H9 (cell line): ENCODE results near the gene PAX1. TPM values are rescaled to one million over a fixed set of nuclear protein-coding genes. Genes with fewer than 3 reads are reported as not detected.

Experiments used
- DNase-seq: peaks from one replicate; pipeline ENCODE4 v3.0.0-alpha.2; 2017
- H2AFZ ChIP-seq: one replicate; pipeline ENCODE4 v1.6.1; 2013; ENCODE audit warnings: mild to moderate bottlenecking, low read length, control low read depth, moderate library complexity
- H2AK5ac ChIP-seq: 2 replicates; pipeline ENCODE4 v1.6.1; 2013; ENCODE audit warnings: low read length, control low read depth, mixed read lengths; ENCODE audit not compliant: insufficient read length
- H2BK120ac ChIP-seq: one replicate; pipeline ENCODE4 v1.6.1; 2013; ENCODE audit warnings: low read depth, mild to moderate bottlenecking, low read length, control low read depth, inconsistent platforms; ENCODE audit not compliant: poor library complexity, severe bottlenecking
- H2BK12ac ChIP-seq: 2 replicates; pipeline ENCODE4 v1.6.1; 2013; ENCODE audit warnings: low read length, control low read depth, mixed read lengths, low read depth; ENCODE audit not compliant: insufficient read length
- H2BK15ac ChIP-seq: 2 replicates; pipeline ENCODE4 v1.6.1; 2013; ENCODE audit warnings: low read depth, low read length, control low read depth
- H2BK20ac ChIP-seq: one replicate; pipeline ENCODE4 v1.6.1; 2013; ENCODE audit warnings: low read depth, mild to moderate bottlenecking, low read length, control low read depth, inconsistent platforms; ENCODE audit not compliant: poor library complexity, severe bottlenecking
- H2BK5ac ChIP-seq: 2 replicates; pipeline ENCODE4 v1.6.1; 2013; ENCODE audit warnings: low read length, control low read depth, mixed read lengths; ENCODE audit not compliant: insufficient read length
- H3K14ac ChIP-seq: 2 replicates; pipeline ENCODE4 v1.6.1; 2013; ENCODE audit warnings: low read length, control low read depth; ENCODE audit not compliant: insufficient read depth
- H3K18ac ChIP-seq: 2 replicates; pipeline ENCODE4 v1.6.1; 2013; ENCODE audit warnings: low read depth, mild to moderate bottlenecking, mixed read lengths, low read length, control low read depth; ENCODE audit not compliant: insufficient read length
- H3K23ac ChIP-seq: 2 replicates; pipeline ENCODE4 v1.6.1; 2013; ENCODE audit warnings: low read length, control low read depth, mixed read lengths, low read depth; ENCODE audit not compliant: insufficient read length
- H3K23me2 ChIP-seq: 2 replicates; pipeline ENCODE4 v1.6.1; 2013; ENCODE audit warnings: low read depth, mild to moderate bottlenecking, mixed read lengths, low read length, control low read depth; ENCODE audit not compliant: insufficient read length, poor library complexity, severe bottlenecking
- H3K27ac ChIP-seq: 2 replicates; pipeline ENCODE4 v1.5.1; 2013; ENCODE audit warnings: low read length, control low read depth, mixed read lengths, low read depth; ENCODE audit not compliant: insufficient read length
- H3K27me3 ChIP-seq: 2 replicates; pipeline ENCODE4 v1.6.1; 2013; ENCODE audit warnings: low read length, control low read depth, inconsistent platforms; ENCODE audit not compliant: insufficient read depth
- H3K4ac ChIP-seq: 2 replicates; pipeline ENCODE4 v1.6.1; 2013; ENCODE audit warnings: low read depth, mild to moderate bottlenecking, control low read depth, inconsistent platforms, low read length, moderate library complexity
- H3K4me1 ChIP-seq: 2 replicates; pipeline ENCODE4 v1.6.1; 2013; ENCODE audit warnings: low read length, control low read depth, inconsistent platforms; ENCODE audit not compliant: insufficient read depth
- H3K4me2 ChIP-seq: 2 replicates; pipeline ENCODE4 v1.6.1; 2013; ENCODE audit warnings: low read length, control low read depth, mixed read lengths; ENCODE audit not compliant: insufficient read length, insufficient read depth
- H3K56ac ChIP-seq: 2 replicates; pipeline ENCODE4 v1.6.1; 2013; ENCODE audit warnings: low read depth, mild to moderate bottlenecking, mixed read lengths, low read length, control low read depth; ENCODE audit not compliant: insufficient read length
- H3K79me1 ChIP-seq: 2 replicates; pipeline ENCODE4 v1.6.1; 2013; ENCODE audit warnings: low read depth, mild to moderate bottlenecking, moderate library complexity, low read length, control low read depth, inconsistent platforms; ENCODE audit not compliant: insufficient read depth, poor library complexity, severe bottlenecking
- H3K79me2 ChIP-seq: 2 replicates; pipeline ENCODE4 v1.6.1; 2013; ENCODE audit warnings: low read length, control low read depth, inconsistent platforms; ENCODE audit not compliant: insufficient read depth
- H3K9ac ChIP-seq: 2 replicates; pipeline ENCODE4 v1.6.1; 2013; ENCODE audit warnings: low read length, control low read depth, mixed read lengths; ENCODE audit not compliant: insufficient read length; ENCODE audit errors: extremely low read depth
- H3K9me3 ChIP-seq: one replicate; pipeline ENCODE4 v1.6.1; 2013; ENCODE audit warnings: low read depth, low read length, inconsistent platforms; ENCODE audit not compliant: control insufficient read depth
- H3T11ph ChIP-seq: one replicate; pipeline ENCODE4 v1.6.1; 2013; ENCODE audit warnings: mild to moderate bottlenecking, low read length, control low read depth, inconsistent platforms
- H4K20me1 ChIP-seq: one replicate; pipeline ENCODE4 v1.6.1; 2013; ENCODE audit not compliant: control insufficient read depth, insufficient read length, insufficient read depth
- H4K5ac ChIP-seq: 2 replicates; pipeline ENCODE4 v1.6.1; 2013; ENCODE audit warnings: low read depth, mild to moderate bottlenecking, mixed read lengths, low read length, control low read depth; ENCODE audit not compliant: insufficient read length
- H4K8ac ChIP-seq: replicated peaks from 2 replicates; pipeline ENCODE4 v1.6.1; 2013; ENCODE audit warnings: low read length, control low read depth, mixed read lengths, low read depth; ENCODE audit not compliant: insufficient read length
- H4K91ac ChIP-seq: 2 replicates; pipeline ENCODE4 v1.6.1; 2013; ENCODE audit warnings: low read depth, mild to moderate bottlenecking, moderate library complexity, mixed read lengths, low read length, control low read depth; ENCODE audit not compliant: insufficient read length
- H3K27ac Mint-ChIP-seq, 3 experiments: 2 replicates in 2 of 3; 3 replicates in 1 of 3; pipeline ENCODE4 v1.8.0; 2020 to 2021; ENCODE audit warnings: mixed read lengths in 3 of 3, mild to moderate bottlenecking in 1 of 3, moderate library complexity in 1 of 3
- H3K27me3 Mint-ChIP-seq: 2 replicates; pipeline ENCODE4 v1.8.0; 2021; ENCODE audit warnings: low read depth, mild to moderate bottlenecking, moderate library complexity, mixed read lengths
- H3K36me3 Mint-ChIP-seq, 3 experiments: 2 replicates in 2 of 3; 3 replicates in 1 of 3; pipeline ENCODE4 v1.8.0; 2020 to 2021; ENCODE audit warnings: low read depth in 3 of 3, mixed read lengths in 3 of 3; ENCODE audit not compliant: insufficient read depth in 1 of 3
- H3K4me1 Mint-ChIP-seq, 2 experiments: 2 replicates each; pipeline ENCODE4 v1.8.0; 2020; ENCODE audit warnings: mixed read lengths in 2 of 2
- H3K4me3 Mint-ChIP-seq, 2 experiments: 2 replicates in 1 of 2; 3 replicates in 1 of 2; pipeline ENCODE4 v1.8.0; 2020 to 2021; ENCODE audit warnings: mild to moderate bottlenecking in 2 of 2, mixed read lengths in 2 of 2, moderate library complexity in 1 of 2
- H3K9me3 Mint-ChIP-seq, 2 experiments: 2 replicates in 1 of 2; 3 replicates in 1 of 2; pipeline ENCODE4 v1.8.0; 2020; ENCODE audit warnings: mild to moderate bottlenecking in 2 of 2, mixed read lengths in 2 of 2, moderate library complexity in 1 of 2
- CTCF ChIP-seq: fragments of 200-600 bp; sonication (generic); conservative IDR thresholded peaks from 3 replicates; pipeline ENCODE4 v1.8.0; 2021; ENCODE audit warnings: antibody characterized with exemption, mild to moderate bottlenecking
- WGBS: extraction: QIAGEN DNeasy Blood & Tissue Kit; methylation state at CpG from one replicate; pipeline ENCODE4 v1.1.7; 2013; ENCODE audit warnings: missing lambda C conversion rate, low lambda C conversion rate, mixed read lengths; ENCODE audit not compliant: insufficient read length; ENCODE audit errors: extremely low coverage; 5-methylcytosine and 5-hydroxymethylcytosine counted together
- total RNA-seq: library from RNA; stranded (reverse); gene quantifications from 2 replicates; pipeline ENCODE4 v1.2.1, GENCODE V29; 2021

PAX1 gene
- total RNA-seq, 1 experiment from 2014 or later: not detected

- Histone ChIP-seq H3K14ac (no peak overlapping the region), H3K18ac (no peak overlapping the region), H3T11ph (no peak overlapping the region), H3K23me2 (no peaks in the 10 kb centered on the region), H2BK120ac (no peak overlapping the region), H4K20me1 (no peaks in the 10 kb centered on the region), H3K4me1 (no peaks in the 10 kb centered on the region), H2BK5ac (no peak overlapping the region), H3K27ac (no peak overlapping the region), H4K8ac (no peak overlapping the region), H3K79me2 (no peaks in the 10 kb centered on the region), H3K4ac (no peak overlapping the region), H3K23ac (no peak overlapping the region), H2AFZ (peak overlapping the region; percentile 95), H3K9me3 (no peaks in the 10 kb centered on the region), H4K91ac (no peak overlapping the region), H2BK20ac (no peak overlapping the region), H2AK5ac (no peak overlapping the region), H3K56ac (no peak overlapping the region), H3K79me1 (no peaks in the 10 kb centered on the region), H3K27me3 (no peaks in the 10 kb centered on the region), H3K9ac (no peak overlapping the region), H2BK12ac (no peak overlapping the region), H2BK15ac (no peak overlapping the region), H4K5ac (no peak overlapping the region), H3K4me2 (peak overlapping the region; percentile 15)
- TF ChIP-seq CTCF: peak; percentile 96
- H3K4me3 Mint-ChIP-seq: peak overlapping the region; percentile 19 to 55; a peak in 3 of 5 replicates
- H3K27me3 Mint-ChIP-seq: peaks cover 39% of the 10 kb centered on the region
- no peaks in the 10 kb centered on the region for H3K36me3 Mint-ChIP-seq
- H3K9me3 Mint-ChIP-seq: no peaks in the 10 kb centered on the region; a peak in 1 of 5 replicates
- no CpG with 5 or more reads among the region's 22 CpGs for WGBS
- peaks cover 4% of the 10 kb centered on the region in 2 experiments; a peak in 3 of 4 replicates for H3K4me1 Mint-ChIP-seq
- no peak overlapping the region for H3K27ac Mint-ChIP-seq
- DNase-seq: peak; percentile 82
Observed at GRCh38 chr20:21767739-21768223, 62.3 kb downstream of the PAX1 start.

Other genes with a start within 250 kb of the PAX1 start
- 0.11 TPM in 1 of 2 replicates, not detected in the other for gene NKX2-2, start 191.6 kb upstream of the PAX1 start, total RNA-seq